Measurements from ENCODE around the gene CHST15.

Gene CHST15

GRCh38 chr10:124059551-124059950 lies 33.8 kb downstream of the CHST15 start:
- no peak for DNase-seq (ENCODE audit: low read depth in 1 of 2, low spot score in 1 of 2)
- TF ChIP-seq POLR2AphosphoS5 (IDR thresholded peaks at IDR 0.05; ENCODE audit: low read depth): no peak
- TF ChIP-seq REST (IDR thresholded peaks at IDR 0.05; ENCODE audit: insufficient replicate concordance, low read depth): no peak
- no peak for TF ChIP-seq SPI1 (IDR thresholded peaks at IDR 0.05; ENCODE audit: borderline replicate concordance, low read depth)
- no peak for TF ChIP-seq CTCF (IDR thresholded peaks at IDR 0.05; ENCODE audit: insufficient read depth, low read length)
- no peak for TF ChIP-seq GABPA (IDR thresholded peaks at IDR 0.05; ENCODE audit: low read depth)
- peaks cover 2% of the 10 kb centered on the region for H3K27me3 ChIP-seq (ENCODE audit: insufficient read depth, poor library complexity, severe bottlenecking)
- no peak overlapping the region for H3K4me3 ChIP-seq (replicated peaks; ENCODE audit: insufficient read depth, low read length)
- H3K27ac ChIP-seq (replicated peaks): no peak overlapping the region

GRCh38 chr10:124058346-124059003 lies 34.9 kb downstream of the CHST15 start:
- Histone ChIP-seq H3K4me3 (replicated peaks; ENCODE audit: insufficient read depth, low read length) (no peak overlapping the region), H3K27ac (replicated peaks) (no peak overlapping the region), H3K27me3 (ENCODE audit: insufficient read depth, poor library complexity, severe bottlenecking) (no peaks in the 10 kb centered on the region)
- DNase-seq (ENCODE audit: low read depth in 1 of 2, low spot score in 1 of 2): no peak
- TF ChIP-seq REST (IDR thresholded peaks at IDR 0.05; ENCODE audit: insufficient replicate concordance, low read depth): no peak
- TF ChIP-seq GABPA (IDR thresholded peaks at IDR 0.05; ENCODE audit: low read depth): no peak
- TF ChIP-seq CTCF (IDR thresholded peaks at IDR 0.05; ENCODE audit: insufficient read depth, low read length): no peak
- no peak for TF ChIP-seq POLR2AphosphoS5 (IDR thresholded peaks at IDR 0.05; ENCODE audit: low read depth)
- no peak for TF ChIP-seq SPI1 (IDR thresholded peaks at IDR 0.05; ENCODE audit: borderline replicate concordance, low read depth)

- H3K27ac ChIP-seq (replicated peaks): no peak overlapping the region
- no peak for DNase-seq (ENCODE audit: low read depth in 1 of 2, low spot score in 1 of 2)
- TF ChIP-seq SPI1 (IDR thresholded peaks at IDR 0.05; ENCODE audit: borderline replicate concordance, low read depth) (no peak), GABPA (IDR thresholded peaks at IDR 0.05; ENCODE audit: low read depth) (no peak), POLR2AphosphoS5 (IDR thresholded peaks at IDR 0.05; ENCODE audit: low read depth) (no peak), REST (IDR thresholded peaks at IDR 0.05; ENCODE audit: insufficient replicate concordance, low read depth) (no peak)
Observed at GRCh38 chr10:124057601-124058000, 35.8 kb downstream of the CHST15 start.

More at GRCh38 chr10:124057601-124058000, 35.8 kb downstream of the CHST15 start:
- H3K4me3 ChIP-seq (replicated peaks; ENCODE audit: insufficient read depth, low read length): no peak overlapping the region
- no peaks in the 10 kb centered on the region for H3K27me3 ChIP-seq (ENCODE audit: insufficient read depth, poor library complexity, severe bottlenecking)
